Measurements from ENCODE around the gene RRAGB. TPM values are rescaled to one million over a fixed set of nuclear protein-coding genes. Genes with fewer than 3 reads are reported as not detected.

The RRAGB gene
- total RNA-seq, 4 donors from 2014 or later: 12.1 to 35.2 (median 17.6) TPM

GRCh38 chrX:55787727-55788126 lies 70.2 kb downstream of the RRAGB start:
- no peaks in the 10 kb centered on the region for H3K9me3 ChIP-seq
- no peaks in the 10 kb centered on the region for H3K36me3 ChIP-seq
- WGBS: 55% methylated on average over 2 of the region's 2 CpGs
- DNase-seq (ENCODE audit: low spot score in 2 of 2): no peak
- no peaks in the 10 kb centered on the region for H3K27me3 ChIP-seq
- TF ChIP-seq CTCF (IDR thresholded peaks at IDR 0.05): no peak
- no peak for TF ChIP-seq POLR2A (IDR thresholded peaks at IDR 0.05)
- TF ChIP-seq POLR2AphosphoS5 (IDR thresholded peaks at IDR 0.05): no peak
- TF ChIP-seq EP300 (IDR thresholded peaks at IDR 0.05): no peak
- H3K4me3 ChIP-seq: no peak overlapping the region
- H3K4me1 ChIP-seq: no peaks in the 10 kb centered on the region
- no peak overlapping the region for H3K27ac ChIP-seq

- Histone ChIP-seq H3K27ac (no peak overlapping the region), H3K36me3 (no peaks in the 10 kb centered on the region), H3K9me3 (no peaks in the 10 kb centered on the region), H3K4me1 (no peaks in the 10 kb centered on the region), H3K4me3 (no peak overlapping the region), H3K27me3 (no peaks in the 10 kb centered on the region)
- TF ChIP-seq POLR2A (IDR thresholded peaks at IDR 0.05) (no peak), CTCF (IDR thresholded peaks at IDR 0.05) (no peak), EP300 (IDR thresholded peaks at IDR 0.05) (no peak), POLR2AphosphoS5 (IDR thresholded peaks at IDR 0.05) (no peak)
- 81% methylated on average over 1 of the region's 1 CpG for WGBS
- DNase-seq (ENCODE audit: low spot score in 2 of 2): no peak
Observed at GRCh38 chrX:55794405-55794804, 76.9 kb downstream of the RRAGB start.

GRCh38 chrX:55796496-55796895 lies 78.9 kb downstream of the RRAGB start:
- no peak for TF ChIP-seq POLR2AphosphoS5 (IDR thresholded peaks at IDR 0.05)
- TF ChIP-seq POLR2A (IDR thresholded peaks at IDR 0.05): no peak
- TF ChIP-seq EP300 (IDR thresholded peaks at IDR 0.05): no peak
- no peak for TF ChIP-seq CTCF (IDR thresholded peaks at IDR 0.05)
- DNase-seq (ENCODE audit: low spot score in 2 of 2): no peak
- H3K9me3 ChIP-seq: no peaks in the 10 kb centered on the region
- 24% methylated on average over 3 of the region's 3 CpGs for WGBS
- H3K4me1 ChIP-seq: no peaks in the 10 kb centered on the region
- no peak overlapping the region for H3K4me3 ChIP-seq
- no peaks in the 10 kb centered on the region for H3K36me3 ChIP-seq
- no peaks in the 10 kb centered on the region for H3K27me3 ChIP-seq
- H3K27ac ChIP-seq: no peak overlapping the region

GRCh38 chrX:55801811-55802210 lies 84.3 kb downstream of the RRAGB start:
- Histone ChIP-seq H3K4me1 (no peaks in the 10 kb centered on the region), H3K9me3 (no peaks in the 10 kb centered on the region), H3K4me3 (no peak overlapping the region), H3K36me3 (no peaks in the 10 kb centered on the region), H3K27me3 (no peaks in the 10 kb centered on the region), H3K27ac (no peak overlapping the region)
- TF ChIP-seq POLR2A (IDR thresholded peaks at IDR 0.05) (no peak), EP300 (IDR thresholded peaks at IDR 0.05) (no peak), CTCF (IDR thresholded peaks at IDR 0.05) (no peak), POLR2AphosphoS5 (IDR thresholded peaks at IDR 0.05) (no peak)
- 42% methylated on average over 1 of the region's 1 CpG for WGBS
- no peak for DNase-seq (ENCODE audit: low spot score in 2 of 2)

Other genes starting within 250 kb of the RRAGB start
- 1 to 10 TPM in 1 of 4 donors, under 1 TPM in 3; 0.11 to 3.1 (median 0.61) TPM for gene USP51, start 227.9 kb upstream of the RRAGB start, total RNA-seq
- not detected for gene FOXR2, start 94.3 kb upstream of the RRAGB start, total RNA-seq